ENCODE data around the gene IGSF11.

- TF ChIP-seq CTCF (IDR thresholded peaks at IDR 0.05; ENCODE audit: insufficient read depth, low read length), result no peak
- TF ChIP-seq GABPA (IDR thresholded peaks at IDR 0.05; ENCODE audit: low read depth), result no peak
- TF ChIP-seq REST (IDR thresholded peaks at IDR 0.05; ENCODE audit: insufficient replicate concordance, low read depth), result no peak
- TF ChIP-seq POLR2AphosphoS5 (IDR thresholded peaks at IDR 0.05; ENCODE audit: low read depth), result no peak
- no peak for TF ChIP-seq SPI1 (IDR thresholded peaks at IDR 0.05; ENCODE audit: borderline replicate concordance, low read depth)
These were observed 124.9 kb downstream of the IGSF11 start for GRCh38 chr3:118909763-118910162.
